GM10847 (cell line): Measurements from ENCODE around the gene RBBP8.

ENCODE experiments used
- POLR2A ChIP-seq: IDR thresholded peaks from 2 replicates; pipeline ENCODE4 v1.6.1; 2011; ENCODE audit not compliant: insufficient read length; ENCODE audit errors: extremely low read depth

RBBP8 gene

DNA sequence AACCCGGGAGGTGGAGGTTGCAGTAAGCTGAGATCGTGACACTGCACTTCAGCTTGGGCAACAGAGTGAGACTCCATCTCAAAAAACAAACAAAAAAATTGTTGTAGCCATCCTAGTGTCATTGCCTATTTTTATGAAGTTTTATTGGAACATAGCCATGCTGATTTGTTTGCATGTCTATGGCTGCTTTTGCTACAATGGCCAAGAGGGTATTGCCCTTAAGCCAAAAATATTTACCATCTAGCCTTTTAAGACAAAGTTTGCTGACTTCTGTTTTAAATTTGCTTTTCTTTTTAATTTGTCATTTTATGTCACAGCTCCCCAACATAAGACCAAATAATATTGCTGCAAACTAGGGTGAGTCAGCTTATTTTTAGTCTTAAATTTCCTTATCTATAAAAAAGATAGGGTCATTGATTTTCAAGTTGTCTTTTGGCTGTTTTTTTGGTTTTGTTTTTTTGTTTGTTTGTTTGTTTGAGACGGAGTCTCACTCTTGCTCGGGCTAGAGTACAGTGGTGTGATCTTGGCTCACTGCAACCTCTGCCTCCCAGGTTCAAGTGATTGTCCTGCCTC lies 132.2 kb downstream of the RBBP8 start:
- TF ChIP-seq POLR2A = no peak

DNA sequence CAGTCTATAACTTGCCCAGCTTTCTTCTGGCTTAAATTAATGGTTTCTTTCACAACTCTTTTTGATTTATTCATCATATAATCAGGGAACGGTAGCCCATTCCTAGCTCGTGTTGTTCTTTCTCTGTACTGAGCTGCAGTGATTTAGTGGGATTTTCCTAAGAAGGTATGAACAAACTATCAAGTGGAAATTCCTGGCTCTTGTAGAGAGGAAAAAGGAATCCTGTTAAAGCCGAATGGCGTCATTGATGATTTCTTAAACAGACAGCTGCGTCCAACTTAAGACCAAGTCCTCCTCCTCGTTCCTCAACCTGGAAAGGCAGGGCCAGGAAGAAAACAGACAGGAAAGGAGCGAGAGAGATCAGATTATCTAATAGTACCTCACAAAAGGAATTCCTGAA lies 132.9 kb downstream of the RBBP8 start:
- TF ChIP-seq POLR2A = no peak

GRCh38 chr18:23066504-23067039 lies 133.4 kb downstream of the RBBP8 start:
- no peak for TF ChIP-seq POLR2A

DNA sequence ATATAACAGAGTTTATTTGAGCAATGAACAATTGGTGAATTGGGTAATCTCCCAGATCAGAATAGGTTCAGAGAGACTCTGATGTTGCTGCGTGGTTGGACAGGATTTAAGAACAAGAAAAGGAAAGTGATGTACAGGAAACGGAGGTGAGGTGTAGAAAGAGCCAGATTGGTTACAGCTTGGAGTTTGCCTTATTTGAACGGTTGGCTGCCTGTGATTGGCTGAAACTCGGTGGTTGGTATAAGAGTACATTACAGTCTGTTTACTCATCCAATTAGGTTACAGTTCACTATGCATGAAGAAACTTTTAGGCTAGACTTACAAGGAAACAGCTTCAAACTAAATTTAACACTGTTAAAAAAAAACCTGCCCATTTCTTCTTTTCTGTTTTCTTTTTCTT lies 134.1 kb downstream of the RBBP8 start:
- no peak for TF ChIP-seq POLR2A

GRCh38 chr18:23068011-23068410 lies 134.9 kb downstream of the RBBP8 start:
- TF ChIP-seq POLR2A = no peak

- TF ChIP-seq POLR2A = no peak
Measured at GRCh38 chr18:23068570-23069310, 135.6 kb downstream of the RBBP8 start.

DNA sequence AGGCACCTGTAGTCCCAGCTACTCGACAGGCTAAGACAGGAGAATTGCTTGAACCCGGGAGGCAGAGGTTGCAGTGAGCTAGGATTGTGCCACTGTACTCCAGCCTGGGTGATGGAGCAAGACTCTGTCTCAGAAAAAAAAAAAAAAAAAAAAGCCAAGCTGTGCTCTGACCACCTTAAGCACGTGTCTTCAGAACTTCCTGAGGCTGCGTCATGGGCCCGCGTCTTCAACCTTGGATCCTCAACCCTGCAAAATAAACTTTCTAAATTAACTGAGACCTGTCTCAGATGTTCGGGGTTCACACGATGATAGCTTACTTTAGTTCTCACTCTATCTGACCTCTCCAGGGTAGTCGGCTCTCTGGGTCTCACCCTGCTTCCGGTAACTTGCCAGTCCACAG lies 136.4 kb downstream of the RBBP8 start:
- no peak for TF ChIP-seq POLR2A

GRCh38 chr18:23069898-23070297 lies 136.8 kb downstream of the RBBP8 start:
- no peak for TF ChIP-seq POLR2A

- TF ChIP-seq POLR2A = no peak
Measured at GRCh38 chr18:23071285-23071684, 138.2 kb downstream of the RBBP8 start.

- TF ChIP-seq POLR2A = no peak
Measured at GRCh38 chr18:23072079-23072478, 139.0 kb downstream of the RBBP8 start.

DNA sequence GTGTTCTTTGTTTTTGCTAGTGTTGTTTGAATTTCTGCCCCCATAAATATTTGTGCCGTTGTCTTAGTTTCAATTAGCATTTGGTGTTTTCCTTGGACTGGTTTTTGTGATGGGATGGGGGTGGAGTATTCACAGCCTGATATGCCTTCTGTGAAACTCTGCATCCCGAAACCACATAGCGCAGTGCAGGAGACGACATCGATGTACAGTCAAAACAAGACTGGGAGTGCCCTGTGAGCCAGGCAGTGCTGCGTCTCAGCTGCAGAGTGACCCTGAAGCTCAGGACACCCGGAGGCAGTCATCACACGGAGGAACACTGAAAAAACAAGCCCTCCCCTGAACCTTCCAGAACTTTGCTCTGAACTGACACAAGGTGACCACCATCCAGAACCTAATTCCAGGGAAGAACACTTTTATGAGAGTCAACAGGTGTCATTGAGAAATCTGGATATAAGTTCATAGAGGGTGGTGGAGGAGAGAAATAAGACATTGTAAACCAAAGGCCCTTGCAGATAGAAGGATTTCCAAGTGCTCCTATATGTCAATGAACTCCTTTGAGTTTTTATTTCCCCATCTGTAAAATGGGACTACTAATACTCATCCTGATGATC lies 141.0 kb downstream of the RBBP8 start:
- no peak for TF ChIP-seq POLR2A
